ENCODE results near the gene CNOT9. TPM values are rescaled to one million over a fixed set of nuclear protein-coding genes. Genes with fewer than 3 reads are reported as not detected.

CNOT9 gene
- total and polyA plus RNA-seq, 10 donors: 18.8 to 61.6 (median 46.4) TPM

GRCh38 chr2:218615868-218616315, 47.3 kb downstream of the CNOT9 start:
- intact Hi-C loops (cut with DNase I; ENCODE audit: low total_unique reads): no loop called here
- Histone ChIP-seq H3K27ac (no peak overlapping the region), H3K36me3 (no peaks in the 10 kb centered on the region), H3K4me3 (no peak overlapping the region), H3K9me3 (no peaks in the 10 kb centered on the region), H3K4me1 (no peaks in the 10 kb centered on the region), H3K27me3 (replicated peaks in 1 of 7) (no peaks in the 10 kb centered on the region)
- DNase-seq: no peak
- 88 to 94% (median 91%) methylated on average over 6 of the region's 6 CpGs for WGBS, 5 donors
- TF ChIP-seq, protein P1, sequence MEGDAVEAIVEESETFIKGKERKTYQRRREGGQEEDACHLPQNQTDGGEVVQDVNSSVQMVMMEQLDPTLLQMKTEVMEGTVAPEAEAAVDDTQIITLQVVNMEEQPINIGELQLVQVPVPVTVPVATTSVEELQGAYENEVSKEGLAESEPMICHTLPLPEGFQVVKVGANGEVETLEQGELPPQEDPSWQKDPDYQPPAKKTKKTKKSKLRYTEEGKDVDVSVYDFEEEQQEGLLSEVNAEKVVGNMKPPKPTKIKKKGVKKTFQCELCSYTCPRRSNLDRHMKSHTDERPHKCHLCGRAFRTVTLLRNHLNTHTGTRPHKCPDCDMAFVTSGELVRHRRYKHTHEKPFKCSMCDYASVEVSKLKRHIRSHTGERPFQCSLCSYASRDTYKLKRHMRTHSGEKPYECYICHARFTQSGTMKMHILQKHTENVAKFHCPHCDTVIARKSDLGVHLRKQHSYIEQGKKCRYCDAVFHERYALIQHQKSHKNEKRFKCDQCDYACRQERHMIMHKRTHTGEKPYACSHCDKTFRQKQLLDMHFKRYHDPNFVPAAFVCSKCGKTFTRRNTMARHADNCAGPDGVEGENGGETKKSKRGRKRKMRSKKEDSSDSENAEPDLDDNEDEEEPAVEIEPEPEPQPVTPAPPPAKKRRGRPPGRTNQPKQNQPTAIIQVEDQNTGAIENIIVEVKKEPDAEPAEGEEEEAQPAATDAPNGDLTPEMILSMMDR (IDR thresholded peaks at IDR 0.05 in 8 of 11, conservative IDR thresholded peaks at IDR 0.05 in 3 of 11): no peak
- TF ChIP-seq POLR2AphosphoS5 (IDR thresholded peaks at IDR 0.05): no peak

DNA sequence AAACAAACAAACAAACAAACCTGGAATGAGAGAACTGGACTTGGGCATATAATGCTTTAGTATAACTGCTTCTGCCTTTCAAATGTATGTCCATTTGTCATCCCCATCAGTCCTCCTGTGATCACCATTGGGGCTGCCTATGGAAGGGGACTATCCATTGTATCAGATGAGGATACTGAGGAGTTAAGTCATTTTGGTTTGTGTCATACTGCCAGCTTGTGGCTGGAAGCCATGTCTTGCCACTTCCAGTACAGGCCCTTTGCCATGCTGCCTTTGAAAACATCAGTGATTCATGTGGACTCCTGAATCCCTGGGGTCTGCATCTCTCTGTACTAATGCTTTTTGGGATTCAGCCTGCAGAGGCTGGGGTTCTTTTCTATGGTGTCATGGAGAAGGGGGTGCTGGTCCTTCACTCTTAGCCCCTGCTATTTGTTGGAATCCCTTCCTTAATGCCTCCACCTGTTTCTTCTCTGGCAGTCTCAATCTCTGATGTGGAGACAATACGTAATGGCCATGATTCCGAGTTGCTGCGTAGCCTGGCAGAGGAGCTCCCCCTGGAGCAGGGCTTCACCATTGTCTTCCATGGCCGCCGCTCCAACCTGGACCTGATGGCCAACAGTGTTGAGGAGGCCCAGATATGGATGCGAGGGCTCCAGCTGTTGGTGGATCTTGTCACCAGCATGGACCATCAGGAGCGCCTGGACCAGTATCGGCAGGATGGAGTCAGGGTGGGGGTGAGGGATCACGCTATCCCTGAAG, 49.6 kb downstream of the CNOT9 start:
- H3K36me3 ChIP-seq: no peaks in the 10 kb centered on the region
- no peaks in the 10 kb centered on the region for H3K9me3 ChIP-seq
- H3K27me3 ChIP-seq (replicated peaks in 1 of 7): no peaks in the 10 kb centered on the region
- H3K4me1 ChIP-seq: peaks cover 0 to 10% (median 4%) of the 10 kb centered on the region in 6 donors
- DNase-seq: no peak
- H3K4me3 ChIP-seq: no peak overlapping the region
- 86 to 93% (median 92%) methylated on average over 8 to 9 of the region's 9 CpGs for WGBS, 5 donors
- TF ChIP-seq, protein P1 (IDR thresholded peaks at IDR 0.05 in 8 of 11, conservative IDR thresholded peaks at IDR 0.05 in 3 of 11): no peak
- TF ChIP-seq POLR2A (IDR thresholded peaks at IDR 0.05): no peak
- TF ChIP-seq POLR2AphosphoS5 (IDR thresholded peaks at IDR 0.05): no peak
- H3K27ac ChIP-seq: no peak overlapping the region
- intact Hi-C loops (cut with DNase I; ENCODE audit: low total_unique reads): no loop called here

- intact Hi-C loops (cut with DNase I; ENCODE audit: low total_unique reads): no loop called here
- WGBS, 5 donors: 76 to 82% (median 78%) methylated on average over 7 of the region's 7 CpGs
- no peaks in the 10 kb centered on the region for H3K36me3 ChIP-seq
Measured at GRCh38 chr2:218621007-218621406, 52.4 kb downstream of the CNOT9 start.

More at GRCh38 chr2:218621007-218621406, 52.4 kb downstream of the CNOT9 start:
- H3K4me1 ChIP-seq: peaks cover 0 to 10% (median 4%) of the 10 kb centered on the region in 6 donors
- H3K27me3 ChIP-seq (replicated peaks in 1 of 7): no peaks in the 10 kb centered on the region
- TF ChIP-seq POLR2A (IDR thresholded peaks at IDR 0.05): no peak
- TF ChIP-seq, protein P1 (IDR thresholded peaks at IDR 0.05 in 8 of 11, conservative IDR thresholded peaks at IDR 0.05 in 3 of 11): no peak
- TF ChIP-seq POLR2AphosphoS5 (IDR thresholded peaks at IDR 0.05): no peak
- DNase-seq: no peak
- no peaks in the 10 kb centered on the region for H3K9me3 ChIP-seq
- no peak overlapping the region for H3K4me3 ChIP-seq
- no peak overlapping the region for H3K27ac ChIP-seq

Measured in spleen (tissue), 11 donors.